Lower leg skin (tissue), 3 donors: ENCODE data around the gene PDS5A.

ENCODE experiments used
- POLR2A ChIP-seq, 2 donors: fragments of 450-650 bp; IDR thresholded peaks; one replicate each; pipeline ENCODE4 v1.6.1; 2016 to 2017; ENCODE audit warnings: antibody characterized with exemption in 2 of 2, mild to moderate bottlenecking in 1 of 2, moderate library complexity in 1 of 2
- TF ChIP-seq, protein P1 (sequence below), 3 donors: fragments of 450-650 bp; IDR thresholded peaks; one replicate each; pipeline ENCODE4 v1.5.1; 2016; ENCODE audit warnings: antibody characterized with exemption in 3 of 3, mild to moderate bottlenecking in 3 of 3, moderate library complexity in 2 of 3

DNA sequence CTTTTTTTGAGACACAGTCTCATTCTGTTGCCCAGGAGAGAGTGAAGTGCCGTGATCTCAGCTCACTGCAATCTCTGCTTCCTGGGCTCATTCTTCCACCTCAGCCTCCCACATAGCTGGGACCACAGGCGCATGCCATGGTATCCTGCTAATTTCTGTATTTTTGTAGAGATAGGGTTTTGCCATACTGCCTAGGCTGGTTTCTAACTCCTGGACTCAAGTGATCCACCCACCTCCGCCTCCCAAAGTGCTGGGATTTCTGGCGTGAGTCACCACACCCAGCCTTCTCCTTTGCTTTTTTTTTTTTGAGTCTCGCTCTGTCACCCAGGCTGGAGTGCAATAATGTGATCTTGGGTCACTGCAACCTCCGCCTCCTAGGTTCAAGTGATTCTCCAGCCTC, 94.1 kb downstream of the PDS5A start:
- TF ChIP-seq, protein P1, sequence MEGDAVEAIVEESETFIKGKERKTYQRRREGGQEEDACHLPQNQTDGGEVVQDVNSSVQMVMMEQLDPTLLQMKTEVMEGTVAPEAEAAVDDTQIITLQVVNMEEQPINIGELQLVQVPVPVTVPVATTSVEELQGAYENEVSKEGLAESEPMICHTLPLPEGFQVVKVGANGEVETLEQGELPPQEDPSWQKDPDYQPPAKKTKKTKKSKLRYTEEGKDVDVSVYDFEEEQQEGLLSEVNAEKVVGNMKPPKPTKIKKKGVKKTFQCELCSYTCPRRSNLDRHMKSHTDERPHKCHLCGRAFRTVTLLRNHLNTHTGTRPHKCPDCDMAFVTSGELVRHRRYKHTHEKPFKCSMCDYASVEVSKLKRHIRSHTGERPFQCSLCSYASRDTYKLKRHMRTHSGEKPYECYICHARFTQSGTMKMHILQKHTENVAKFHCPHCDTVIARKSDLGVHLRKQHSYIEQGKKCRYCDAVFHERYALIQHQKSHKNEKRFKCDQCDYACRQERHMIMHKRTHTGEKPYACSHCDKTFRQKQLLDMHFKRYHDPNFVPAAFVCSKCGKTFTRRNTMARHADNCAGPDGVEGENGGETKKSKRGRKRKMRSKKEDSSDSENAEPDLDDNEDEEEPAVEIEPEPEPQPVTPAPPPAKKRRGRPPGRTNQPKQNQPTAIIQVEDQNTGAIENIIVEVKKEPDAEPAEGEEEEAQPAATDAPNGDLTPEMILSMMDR (IDR thresholded peaks at IDR 0.05): no peak
- no peak for TF ChIP-seq POLR2A (IDR thresholded peaks at IDR 0.05)
